GM10266 (cell line): ENCODE data around the gene FOXA2.

Experiments
- DNase-seq: peaks from one replicate; pipeline ENCODE4 v3.0.0; 2012; ENCODE audit errors: extremely low spot score
- CTCF ChIP-seq: IDR thresholded peaks from 2 replicates; pipeline ENCODE4 v1.5.1; 2012; ENCODE audit warnings: mild to moderate bottlenecking, low read depth; ENCODE audit not compliant: control insufficient read depth, insufficient read depth; ENCODE audit errors: missing control alignments

FOXA2 gene

GRCh38 chr20:22575737-22576136 lies 8.6 kb downstream of the FOXA2 start:
- no peak for DNase-seq
- TF ChIP-seq CTCF, result no peak

- no peak for TF ChIP-seq CTCF
- no peak for DNase-seq
Measured at GRCh38 chr20:22575087-22575721, 9.2 kb downstream of the FOXA2 start.

- DNase-seq, result no peak
Measured at GRCh38 chr20:22574545-22575086, 9.8 kb downstream of the FOXA2 start.

DNA sequence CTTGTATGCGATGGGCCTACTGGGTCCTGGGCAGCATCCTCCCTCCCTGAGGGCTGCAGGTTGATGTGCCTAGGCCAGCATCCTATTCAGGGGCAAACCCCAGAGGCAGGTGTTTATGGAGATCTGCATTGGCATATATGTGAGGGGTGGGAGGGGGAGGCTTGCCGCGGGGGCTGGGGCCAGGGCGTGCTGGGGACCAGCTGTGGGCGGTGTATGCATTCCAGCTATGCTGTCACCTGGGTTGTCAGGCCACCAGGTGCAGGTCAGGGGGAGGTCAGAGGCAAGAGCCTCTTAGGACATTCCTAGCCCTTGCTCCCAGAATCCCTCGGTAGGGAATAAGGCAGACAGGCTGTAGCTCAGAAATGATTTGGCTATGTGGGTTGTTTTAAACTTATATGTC lies 11.9 kb downstream of the FOXA2 start:
- TF ChIP-seq CTCF, result no peak
- DNase-seq, result no peak

More at GRCh38 chr20:22574545-22575086, 9.8 kb downstream of the FOXA2 start:
- TF ChIP-seq CTCF, result no peak

DNA sequence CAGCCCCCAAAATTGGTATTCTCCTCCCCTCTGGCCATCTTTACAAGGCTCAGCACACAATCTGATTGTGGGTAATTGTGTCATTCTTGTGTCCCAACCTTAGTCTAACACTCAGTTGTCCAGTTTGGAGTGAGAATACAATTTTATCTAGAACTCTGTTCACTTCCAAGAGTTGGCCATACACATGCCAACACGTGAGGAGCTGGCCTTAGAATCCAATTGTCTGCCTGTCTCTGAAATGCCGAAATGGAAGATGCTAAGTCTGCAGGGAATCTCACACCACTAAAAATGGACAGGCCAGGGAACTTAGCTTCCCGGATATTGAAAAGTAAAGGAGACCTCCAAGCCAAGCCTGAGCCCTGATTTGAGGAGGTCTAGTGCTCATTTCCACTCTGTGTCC lies 12.3 kb downstream of the FOXA2 start:
- no peak for DNase-seq
- no peak for TF ChIP-seq CTCF

- no peak for TF ChIP-seq CTCF
- DNase-seq, result no peak
Measured at GRCh38 chr20:22569353-22569752, 15.0 kb downstream of the FOXA2 start.

- no peak for TF ChIP-seq CTCF
- DNase-seq, result no peak
Measured at GRCh38 chr20:22568872-22569344, 15.5 kb downstream of the FOXA2 start.
